Kidney (tissue), 14 donors: ENCODE results near the gene MRTFB. TPM values are rescaled to one million over a fixed set of nuclear protein-coding genes. Genes with fewer than 3 reads are reported as not detected.

ENCODE experiments used
- DNase-seq, 5 donors: peaks; one replicate each; pipeline ENCODE4 v3.0.0-alpha.2; 2013 to 2020
- FAIRE-seq: peaks from 2 replicates; lab custom pipeline; 2012; peaks lifted over from hg19 to GRCh38; lab: Jason Lieb, UNC
- H3K27ac ChIP-seq, 2 donors: one replicate each; pipeline ENCODE4 v1.7.0; 2013; ENCODE audit warnings: low read depth in 2 of 2, low read length in 2 of 2, inconsistent platforms in 1 of 2
- H3K27me3 ChIP-seq: one replicate; pipeline ENCODE4 v1.7.1; 2013; ENCODE audit warnings: low read length, inconsistent platforms; ENCODE audit not compliant: control insufficient read depth, insufficient read depth
- H3K36me3 ChIP-seq, 3 donors: one replicate each; pipeline versions ENCODE4 v1.7.0 to v1.7.1; 2013; ENCODE audit warnings: low read length in 3 of 3, control low read depth in 1 of 3, inconsistent platforms in 1 of 3; ENCODE audit not compliant: insufficient read depth in 3 of 3, control insufficient read depth in 2 of 3
- H3K4me1 ChIP-seq, 3 donors: one replicate each; pipeline versions ENCODE4 v1.7.0 to v1.7.1; 2013; ENCODE audit warnings: low read length in 3 of 3, inconsistent platforms in 1 of 3, low read depth in 1 of 3; ENCODE audit not compliant: control insufficient read depth in 2 of 3, insufficient read depth in 2 of 3
- H3K4me3 ChIP-seq, 3 donors: one replicate each; pipeline versions ENCODE4 v1.7.0 to v1.8.1; 2013; ENCODE audit warnings: low read length in 3 of 3, control low read depth in 1 of 3, inconsistent platforms in 1 of 3
- H3K9ac ChIP-seq, 3 donors: one replicate each; pipeline versions ENCODE4 v1.7.0 to v1.7.1; 2013; ENCODE audit warnings: low read length in 3 of 3, control low read depth in 1 of 3, inconsistent platforms in 1 of 3
- H3K9me3 ChIP-seq, 3 donors: one replicate each; pipeline versions ENCODE4 v1.7.0 to v1.7.1; 2013; ENCODE audit warnings: low read length in 3 of 3, control low read depth in 1 of 3, inconsistent platforms in 1 of 3; ENCODE audit not compliant: control insufficient read depth in 2 of 3, insufficient read depth in 1 of 3
- CTCF ChIP-seq: IDR thresholded peaks from 3 replicates; pipeline ENCODE4 v1.5.1; 2012; ENCODE audit warnings: mild to moderate bottlenecking, moderate library complexity, borderline replicate concordance; ENCODE audit not compliant: insufficient read depth; ENCODE audit errors: extremely low read depth
- intact Hi-C: fragments of 100-400 bp; cut with DNase I; formaldehyde crosslinking; loops from one replicate; pipeline ENCODE4 v1.11.1; 2022
- polyA plus RNA-seq: library from polyadenylated mRNA; stranded (reverse); fragments of 350-450 nt; fragmentation: Illumina TruSeq; extraction: RNeasy Lipid Tissue Mini Kit (QIAGEN cat#74804); gene quantifications from one replicate; pipeline ENCODE4 v1.2.3, GENCODE V29; 2014; ENCODE audit warnings: low read depth, low replicate concordance; ENCODE audit not compliant: insufficient read depth
- total RNA-seq: library from RNA; stranded (reverse); fragmentation: NEBNext Ultra II Directional; extraction: Animal tissue kit (Norgen Biotek cat#: 25700); gene quantifications from one replicate; pipeline ENCODE4 v1.2.1, GENCODE V29; 2021
- donor health status: control.
- donor health status: control.
- donor health status: control.
- donor health status: control.
- donor health status: control.
- donor health status: DM: yes; HTN: yes; CAD: no.
- donor health status: Normal renal cell carcinoma (clear cell type).

MRTFB gene
- total and polyA plus RNA-seq, 2 donors from 2014 or later = 5.1 to 51.0 TPM

GRCh38 chr16:14194721-14195120, 123.6 kb downstream of the MRTFB start:
- intact Hi-C loops = no loop called here

GRCh38 chr16:14196011-14196410, 124.9 kb downstream of the MRTFB start:
- no peak for TF ChIP-seq CTCF
- FAIRE-seq (no peak), DNase-seq (no peak)
- Histone ChIP-seq H3K36me3 (no peaks in the 10 kb centered on the region), H3K27me3 (no peaks in the 10 kb centered on the region), H3K4me3 (no peak overlapping the region), H3K9me3 (no peaks in the 10 kb centered on the region), H3K4me1 (no peaks in the 10 kb centered on the region), H3K27ac (no peak overlapping the region), H3K9ac (no peak overlapping the region)
- intact Hi-C loops = no loop called here

More at GRCh38 chr16:14194721-14195120, 123.6 kb downstream of the MRTFB start:
- no peaks in the 10 kb centered on the region for H3K36me3 ChIP-seq
- FAIRE-seq = no peak
- H3K27me3 ChIP-seq = no peaks in the 10 kb centered on the region
- no peak overlapping the region for H3K4me3 ChIP-seq
- no peak for TF ChIP-seq CTCF
- no peaks in the 10 kb centered on the region for H3K4me1 ChIP-seq
- DNase-seq = no peak
- no peak overlapping the region for H3K9ac ChIP-seq
- H3K9me3 ChIP-seq = no peaks in the 10 kb centered on the region
- H3K27ac ChIP-seq = no peak overlapping the region

- no peak overlapping the region for H3K27ac ChIP-seq
- H3K36me3 ChIP-seq = no peaks in the 10 kb centered on the region
- FAIRE-seq = no peak
- DNase-seq = no peak
- no peak for TF ChIP-seq CTCF
- H3K27me3 ChIP-seq = no peaks in the 10 kb centered on the region
- H3K9ac ChIP-seq = no peak overlapping the region
- no peaks in the 10 kb centered on the region for H3K4me1 ChIP-seq
- H3K4me3 ChIP-seq = no peak overlapping the region
- intact Hi-C loops = no loop called here
- H3K9me3 ChIP-seq = no peaks in the 10 kb centered on the region
Observed at GRCh38 chr16:14196539-14196938, 125.4 kb downstream of the MRTFB start.

GRCh38 chr16:14198012-14198411, 126.9 kb downstream of the MRTFB start:
- FAIRE-seq (no peak), DNase-seq (no peak)
- intact Hi-C loops = no loop called here
- Histone ChIP-seq H3K27me3 (no peaks in the 10 kb centered on the region), H3K4me3 (no peak overlapping the region), H3K9me3 (no peaks in the 10 kb centered on the region), H3K4me1 (no peaks in the 10 kb centered on the region), H3K36me3 (no peaks in the 10 kb centered on the region), H3K9ac (no peak overlapping the region), H3K27ac (no peak overlapping the region)
- no peak for TF ChIP-seq CTCF
